Measurements from ENCODE around the gene DPYSL3. TPM values are rescaled to one million over a fixed set of nuclear protein-coding genes. Genes with fewer than 3 reads are reported as not detected.
A peak's percentile ranks its signal among the peaks of the same experiment; 100 is the strongest.

DPYSL3 gene
- total and polyA plus RNA-seq, 3 experiments from 2014 or later = 0.13 to 0.35 TPM; not detected in 1

GRCh38 chr5:147547730-147548129 is 37.9 kb upstream of the DPYSL3 start:
- no peak for DNase-seq
- POLR2A ChIA-PET = no interaction called here
- H3K9me3 Mint-ChIP-seq = peaks cover 0 to 8% (median 0%) of the 10 kb centered on the region in 5 donors

GRCh38 chr5:147544556-147544955 is 34.7 kb upstream of the DPYSL3 start:
- no peaks in the 10 kb centered on the region for H3K9me3 ChIP-seq (ENCODE audit: low read length)
- no peaks in the 10 kb centered on the region for H3K36me3 ChIP-seq (ENCODE audit: insufficient read depth, low read length)
- DNase-seq = no peak
- Mint-ChIP-seq H3K36me3 (no peaks in the 10 kb centered on the region), H3K4me1 (no peaks in the 10 kb centered on the region), H3K27me3 (peaks cover 0 to 9% of the 10 kb centered on the region in 2 donors), H3K4me3 (no peak overlapping the region), H3K27ac (no peak overlapping the region), H3K9me3 (no peaks in the 10 kb centered on the region)
- no peak overlapping the region for H3K27ac ChIP-seq (ENCODE audit: low read depth, low read length)
- H3K4me1 ChIP-seq (ENCODE audit: insufficient read depth, low read length) = no peaks in the 10 kb centered on the region
- H3K4me3 ChIP-seq (ENCODE audit: low read length) = no peak overlapping the region
- no peaks in the 10 kb centered on the region for H3K27me3 ChIP-seq (ENCODE audit: insufficient read depth, low read length, poor library complexity, severe bottlenecking)
- CTCF ChIA-PET = no interaction called here
- POLR2A ChIA-PET = no interaction called here

More at GRCh38 chr5:147547730-147548129, 37.9 kb upstream of the DPYSL3 start:
- H3K36me3 Mint-ChIP-seq = no peaks in the 10 kb centered on the region
- H3K27me3 Mint-ChIP-seq = peaks cover 0 to 8% of the 10 kb centered on the region in 2 donors
- no peak overlapping the region for H3K4me3 Mint-ChIP-seq
- no peaks in the 10 kb centered on the region for H3K4me1 Mint-ChIP-seq
- Histone ChIP-seq H3K27me3 (ENCODE audit: insufficient read depth, low read length, poor library complexity, severe bottlenecking) (no peaks in the 10 kb centered on the region), H3K4me3 (ENCODE audit: low read length) (no peak overlapping the region), H3K9me3 (ENCODE audit: low read length) (no peaks in the 10 kb centered on the region), H3K36me3 (ENCODE audit: insufficient read depth, low read length) (no peaks in the 10 kb centered on the region), H3K27ac (ENCODE audit: low read depth, low read length) (no peak overlapping the region), H3K4me1 (ENCODE audit: insufficient read depth, low read length) (no peaks in the 10 kb centered on the region)
- CTCF ChIA-PET = no interaction called here
- no peak overlapping the region for H3K27ac Mint-ChIP-seq

- peaks cover 0 to 3% (median 0%) of the 10 kb centered on the region in 5 donors for H3K9me3 Mint-ChIP-seq
- H3K27me3 Mint-ChIP-seq = peaks cover 0 to 7% of the 10 kb centered on the region in 2 donors
- no peaks in the 10 kb centered on the region for H3K9me3 ChIP-seq (ENCODE audit: low read length)
- no peak overlapping the region for H3K27ac ChIP-seq (ENCODE audit: low read depth, low read length)
- H3K36me3 Mint-ChIP-seq = no peaks in the 10 kb centered on the region
- H3K27ac Mint-ChIP-seq = no peak overlapping the region
- DNase-seq = no peak
- no peaks in the 10 kb centered on the region for H3K27me3 ChIP-seq (ENCODE audit: insufficient read depth, low read length, poor library complexity, severe bottlenecking)
- ChIA-PET CTCF (no interaction called here), POLR2A (no interaction called here)
- H3K36me3 ChIP-seq (ENCODE audit: insufficient read depth, low read length) = no peaks in the 10 kb centered on the region
- no peak overlapping the region for H3K4me3 ChIP-seq (ENCODE audit: low read length)
- H3K4me3 Mint-ChIP-seq = no peak overlapping the region
- H3K4me1 ChIP-seq (ENCODE audit: insufficient read depth, low read length) = no peaks in the 10 kb centered on the region
- no peaks in the 10 kb centered on the region for H3K4me1 Mint-ChIP-seq
These were observed 29.2 kb upstream of the DPYSL3 start for GRCh38 chr5:147539053-147539452.

GRCh38 chr5:147538236-147538635 is 28.4 kb upstream of the DPYSL3 start:
- Histone ChIP-seq H3K36me3 (ENCODE audit: insufficient read depth, low read length) (no peaks in the 10 kb centered on the region), H3K9me3 (ENCODE audit: low read length) (no peaks in the 10 kb centered on the region), H3K4me3 (ENCODE audit: low read length) (no peak overlapping the region), H3K27ac (ENCODE audit: low read depth, low read length) (no peak overlapping the region), H3K4me1 (ENCODE audit: insufficient read depth, low read length) (no peaks in the 10 kb centered on the region), H3K27me3 (ENCODE audit: insufficient read depth, low read length, poor library complexity, severe bottlenecking) (no peaks in the 10 kb centered on the region)
- POLR2A ChIA-PET = no interaction called here
- no peak overlapping the region for H3K4me3 Mint-ChIP-seq
- DNase-seq = no peak
- H3K27me3 Mint-ChIP-seq = peaks cover 0 to 7% of the 10 kb centered on the region in 2 donors
- H3K9me3 Mint-ChIP-seq = peaks cover 0 to 3% (median 0%) of the 10 kb centered on the region in 5 donors
- no peaks in the 10 kb centered on the region for H3K36me3 Mint-ChIP-seq
- H3K27ac Mint-ChIP-seq = no peak overlapping the region
- H3K4me1 Mint-ChIP-seq = no peaks in the 10 kb centered on the region
- CTCF ChIA-PET = no interaction called here

- no peak overlapping the region for H3K27ac Mint-ChIP-seq
- no peaks in the 10 kb centered on the region for H3K4me1 Mint-ChIP-seq
- H3K27me3 Mint-ChIP-seq = peaks cover 0 to 2% of the 10 kb centered on the region in 2 donors
- no peak overlapping the region for H3K4me3 ChIP-seq (ENCODE audit: low read length)
- H3K9me3 Mint-ChIP-seq = peaks cover 0 to 3% (median 0%) of the 10 kb centered on the region in 5 donors
- DNase-seq = no peak
- no peaks in the 10 kb centered on the region for H3K4me1 ChIP-seq (ENCODE audit: insufficient read depth, low read length)
- no peaks in the 10 kb centered on the region for H3K36me3 Mint-ChIP-seq
- CTCF ChIA-PET = no interaction called here
- H3K36me3 ChIP-seq (ENCODE audit: insufficient read depth, low read length) = no peaks in the 10 kb centered on the region
- no peak overlapping the region for H3K4me3 Mint-ChIP-seq
- no peaks in the 10 kb centered on the region for H3K27me3 ChIP-seq (ENCODE audit: insufficient read depth, low read length, poor library complexity, severe bottlenecking)
- POLR2A ChIA-PET = no interaction called here
- H3K27ac ChIP-seq (ENCODE audit: low read depth, low read length) = no peak overlapping the region
- H3K9me3 ChIP-seq (ENCODE audit: low read length) = no peaks in the 10 kb centered on the region
These were observed 24.5 kb upstream of the DPYSL3 start for GRCh38 chr5:147534172-147534951.

- H3K4me1 Mint-ChIP-seq = no peaks in the 10 kb centered on the region
- Histone ChIP-seq H3K36me3 (ENCODE audit: insufficient read depth, low read length) (no peaks in the 10 kb centered on the region), H3K4me1 (ENCODE audit: insufficient read depth, low read length) (no peaks in the 10 kb centered on the region), H3K4me3 (ENCODE audit: low read length) (no peak overlapping the region), H3K9me3 (ENCODE audit: low read length) (no peaks in the 10 kb centered on the region), H3K27ac (ENCODE audit: low read depth, low read length) (no peak overlapping the region), H3K27me3 (ENCODE audit: insufficient read depth, low read length, poor library complexity, severe bottlenecking) (no peaks in the 10 kb centered on the region)
- peaks cover 0 to 2% (median 0%) of the 10 kb centered on the region in 5 donors for H3K9me3 Mint-ChIP-seq
- peak overlapping the region in 1 of 8 donors; percentile 22 for H3K27ac Mint-ChIP-seq
- POLR2A ChIA-PET = no interaction called here
- no peaks in the 10 kb centered on the region for H3K27me3 Mint-ChIP-seq
- no peak overlapping the region for H3K4me3 Mint-ChIP-seq
- H3K36me3 Mint-ChIP-seq = no peaks in the 10 kb centered on the region
- CTCF ChIA-PET = no interaction called here
- no peak for DNase-seq
These were observed 22.3 kb upstream of the DPYSL3 start for GRCh38 chr5:147532156-147532555.

- Histone ChIP-seq H3K27ac (ENCODE audit: low read depth, low read length) (no peak overlapping the region), H3K9me3 (ENCODE audit: low read length) (no peaks in the 10 kb centered on the region), H3K4me3 (ENCODE audit: low read length) (no peak overlapping the region), H3K36me3 (ENCODE audit: insufficient read depth, low read length) (no peaks in the 10 kb centered on the region), H3K27me3 (ENCODE audit: insufficient read depth, low read length, poor library complexity, severe bottlenecking) (no peaks in the 10 kb centered on the region), H3K4me1 (ENCODE audit: insufficient read depth, low read length) (no peaks in the 10 kb centered on the region)
- Mint-ChIP-seq H3K36me3 (no peaks in the 10 kb centered on the region), H3K27ac (no peak overlapping the region), H3K4me3 (no peak overlapping the region), H3K4me1 (no peaks in the 10 kb centered on the region), H3K27me3 (no peaks in the 10 kb centered on the region), H3K9me3 (peaks cover 0 to 2% (median 0%) of the 10 kb centered on the region in 5 donors)
- ChIA-PET POLR2A (no interaction called here), CTCF (no interaction called here)
- no peak for DNase-seq
These were observed 20.9 kb upstream of the DPYSL3 start for GRCh38 chr5:147530530-147531389.

- CTCF ChIA-PET = no interaction called here
- no peak overlapping the region for H3K27ac Mint-ChIP-seq
- H3K9me3 Mint-ChIP-seq = peaks cover 0 to 1% (median 0%) of the 10 kb centered on the region in 5 donors
- Histone ChIP-seq H3K9me3 (ENCODE audit: low read length) (no peaks in the 10 kb centered on the region), H3K27ac (ENCODE audit: low read depth, low read length) (no peak overlapping the region), H3K36me3 (ENCODE audit: insufficient read depth, low read length) (no peaks in the 10 kb centered on the region), H3K27me3 (ENCODE audit: insufficient read depth, low read length, poor library complexity, severe bottlenecking) (no peaks in the 10 kb centered on the region), H3K4me1 (ENCODE audit: insufficient read depth, low read length) (no peaks in the 10 kb centered on the region), H3K4me3 (ENCODE audit: low read length) (no peak overlapping the region)
- H3K4me3 Mint-ChIP-seq = no peak overlapping the region
- H3K27me3 Mint-ChIP-seq = no peaks in the 10 kb centered on the region
- H3K4me1 Mint-ChIP-seq = no peaks in the 10 kb centered on the region
- no peak for DNase-seq
- POLR2A ChIA-PET = no interaction called here
- no peaks in the 10 kb centered on the region for H3K36me3 Mint-ChIP-seq
These were observed 13.2 kb upstream of the DPYSL3 start for GRCh38 chr5:147523069-147523468.

Measured in CD8-positive, alpha-beta memory T cell (primary cell).